HG02623 (cell line): ENCODE measurements around the gene DOCK10.
"Not testable (repeated sequence)": the region's sequence is repeated elsewhere in the genome, so short reads cannot be mapped to it uniquely, and the experiment has no call there.

Experiments used
- ATAC-seq: cut with Tn5 transposase; IDR thresholded peaks from one replicate; pipeline ENCODE4 v1.9.1; 2021; ENCODE audit warnings: moderate library complexity; ENCODE audit not compliant: unreplicated experiment

DOCK10 gene

DNA sequence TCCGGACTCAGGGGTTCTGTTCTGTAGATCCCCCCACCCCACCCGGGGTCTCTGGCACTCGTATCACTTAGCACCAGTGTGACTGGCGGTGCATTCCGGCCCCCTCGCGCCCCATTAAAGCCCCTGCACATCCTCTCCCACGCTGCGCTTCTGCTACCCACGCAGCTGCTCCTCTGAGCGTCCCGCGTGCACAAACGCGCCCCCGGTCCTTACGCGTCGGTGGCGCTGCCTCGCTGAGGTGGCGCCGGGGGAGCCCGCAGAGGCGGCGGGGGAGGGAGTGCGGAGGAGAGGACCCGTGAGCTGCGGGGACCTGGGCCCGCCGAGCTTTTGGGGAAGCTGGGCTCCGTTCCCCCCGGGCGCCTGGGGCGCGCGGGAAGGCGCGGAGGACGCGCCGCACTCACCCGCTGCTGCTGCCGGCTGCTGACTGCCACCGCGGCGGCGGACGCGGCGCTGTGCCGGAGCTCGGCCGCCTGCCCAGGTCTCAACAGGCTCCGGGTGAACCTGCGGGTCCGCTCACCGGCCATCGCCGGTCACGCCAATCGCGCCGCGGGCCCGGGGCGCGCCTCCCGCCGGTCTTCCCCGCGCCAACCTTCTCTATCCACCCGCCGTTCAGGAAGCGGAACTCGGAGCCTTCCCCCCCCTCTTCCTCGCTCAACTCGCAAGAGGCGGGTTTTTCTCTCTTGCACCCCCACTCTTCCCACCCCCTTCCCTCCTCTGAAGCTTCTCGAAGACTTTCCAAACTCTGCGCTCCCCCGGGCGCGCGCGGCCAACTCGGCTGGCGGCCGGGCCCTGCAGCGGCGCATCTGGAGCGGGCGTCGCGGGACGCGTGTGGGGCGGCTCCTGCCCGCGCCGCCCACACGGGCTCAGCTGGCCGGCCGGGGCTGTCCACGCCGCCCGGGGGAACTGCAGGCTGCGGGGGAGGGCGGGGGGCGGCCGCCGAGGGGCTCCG, at the start of gene DOCK10:
Gene DOCK10, minus strand, starts transcription at position 618 of the 949 bp plus-strand sequence. Its CDS starts 94 bp downstream, at position 524.
- peak; percentile 27 for ATAC-seq

DNA sequence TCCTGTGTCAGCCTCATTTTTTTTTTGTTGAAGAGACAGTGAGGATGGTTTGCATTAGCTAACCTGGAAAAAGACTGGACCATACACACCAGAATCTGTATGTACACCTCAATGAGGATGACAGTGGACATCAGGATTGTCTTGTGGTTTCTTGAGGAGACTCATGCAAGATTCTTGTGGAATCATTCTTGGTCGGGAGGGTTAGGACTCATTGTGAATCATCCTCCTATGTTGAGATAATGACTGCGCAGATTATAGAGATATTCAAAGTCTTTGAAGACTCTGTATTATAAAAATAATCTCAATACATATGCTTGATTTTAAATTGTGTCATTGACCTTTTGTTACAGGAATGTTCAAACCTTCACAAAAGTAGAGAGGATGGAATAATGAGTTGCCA, 49.1 kb upstream of the DOCK10 start:
- ATAC-seq, result no peak

DNA sequence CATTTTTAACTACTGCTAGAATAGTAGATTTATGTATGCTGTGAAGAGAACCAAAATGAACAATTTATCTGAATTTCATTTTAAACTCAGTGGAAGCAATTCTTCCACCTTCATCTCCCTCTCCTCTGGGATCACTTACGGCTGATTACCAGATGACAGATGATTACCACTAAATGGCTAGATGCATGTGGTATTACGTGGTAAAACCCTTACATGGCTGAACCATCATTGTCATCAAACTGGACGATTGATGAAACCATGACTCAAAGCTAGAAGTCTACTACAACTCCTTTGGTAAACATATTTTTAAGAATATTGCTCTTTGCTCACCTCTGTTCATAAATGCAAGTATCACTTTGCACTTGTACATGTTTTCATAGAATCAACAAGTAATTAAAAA, 48.5 kb upstream of the DOCK10 start:
- no peak for ATAC-seq

DNA sequence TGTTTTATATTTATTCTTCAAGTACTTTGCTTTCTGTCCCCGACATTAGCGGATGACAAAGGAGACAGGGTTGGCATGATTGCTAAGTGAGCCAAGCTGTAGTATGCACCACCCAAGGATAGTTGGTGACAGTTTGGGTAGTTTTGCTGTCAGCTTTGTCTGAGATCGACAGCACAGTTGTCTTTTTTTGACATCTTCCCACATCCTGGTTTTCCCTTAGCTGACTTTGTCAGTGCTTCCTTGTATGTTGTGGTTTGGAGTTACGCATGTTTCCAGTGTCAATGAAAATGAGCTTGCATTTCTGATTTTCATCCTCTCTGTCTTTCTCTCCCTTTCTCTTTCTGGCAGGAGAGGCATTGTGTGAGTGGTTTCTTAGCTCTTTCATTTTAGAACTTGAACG, 44.6 kb upstream of the DOCK10 start:
- ATAC-seq, result no peak

DNA sequence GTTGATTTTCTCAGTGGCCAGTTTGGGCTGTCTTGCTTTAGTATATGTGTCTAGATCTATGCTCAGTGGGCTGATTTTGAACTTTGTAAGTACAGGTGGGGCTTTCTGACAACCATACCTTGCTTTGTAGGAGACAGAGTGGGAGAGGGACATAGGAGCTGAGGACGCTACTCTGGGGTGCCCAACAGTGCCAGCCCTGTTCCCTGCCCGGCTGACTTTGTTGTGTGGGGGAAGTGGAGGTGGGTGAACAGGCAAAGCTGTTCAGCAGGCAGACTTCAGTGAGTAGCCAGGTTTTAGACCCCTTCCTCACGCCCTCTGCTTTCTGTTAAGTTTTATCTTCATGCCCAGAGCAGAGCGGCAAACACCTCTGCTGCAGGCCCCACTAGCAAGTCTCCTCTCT, 44.2 kb upstream of the DOCK10 start:
- ATAC-seq, result no peak

DNA sequence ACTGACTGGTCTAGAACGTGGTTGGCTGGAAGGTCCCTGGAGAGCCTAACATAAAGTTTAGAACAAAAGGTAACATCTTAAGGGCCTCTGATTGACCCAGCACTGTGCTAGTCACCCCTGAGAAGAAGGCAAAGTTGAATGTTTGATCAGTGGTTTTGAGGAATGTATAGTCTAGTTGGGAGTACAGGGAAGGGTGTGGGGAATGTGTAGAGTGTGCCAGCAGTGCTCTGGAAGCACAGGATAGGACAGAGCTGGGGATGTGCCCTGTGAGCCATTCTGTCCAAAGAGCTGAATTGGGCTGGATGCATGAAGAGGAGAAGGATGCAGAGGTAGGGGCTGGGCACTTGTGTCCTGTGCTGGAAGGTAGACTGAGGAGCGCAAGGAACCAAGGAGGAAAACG, 41.0 kb upstream of the DOCK10 start:
- no peak for ATAC-seq

DNA sequence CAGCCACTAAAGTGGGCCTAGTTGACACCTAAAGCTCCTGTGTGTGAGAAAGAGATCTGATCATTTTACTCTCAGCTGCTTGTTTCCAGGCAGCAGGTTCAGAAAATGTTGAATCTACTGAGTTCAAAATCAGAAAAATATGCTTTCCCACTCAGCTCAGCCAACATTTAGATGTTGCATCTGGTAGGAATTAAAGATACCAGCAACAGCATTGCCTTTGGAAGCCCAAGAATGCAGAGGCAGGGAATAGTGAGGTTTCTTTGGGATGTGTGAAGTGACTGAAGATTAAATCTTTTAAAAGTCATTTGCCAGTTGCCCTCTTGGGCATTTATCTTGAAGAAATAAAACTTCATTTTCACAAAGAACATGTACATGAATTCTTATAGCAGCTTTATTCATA, 33.9 kb upstream of the DOCK10 start:
- ATAC-seq, result no peak

DNA sequence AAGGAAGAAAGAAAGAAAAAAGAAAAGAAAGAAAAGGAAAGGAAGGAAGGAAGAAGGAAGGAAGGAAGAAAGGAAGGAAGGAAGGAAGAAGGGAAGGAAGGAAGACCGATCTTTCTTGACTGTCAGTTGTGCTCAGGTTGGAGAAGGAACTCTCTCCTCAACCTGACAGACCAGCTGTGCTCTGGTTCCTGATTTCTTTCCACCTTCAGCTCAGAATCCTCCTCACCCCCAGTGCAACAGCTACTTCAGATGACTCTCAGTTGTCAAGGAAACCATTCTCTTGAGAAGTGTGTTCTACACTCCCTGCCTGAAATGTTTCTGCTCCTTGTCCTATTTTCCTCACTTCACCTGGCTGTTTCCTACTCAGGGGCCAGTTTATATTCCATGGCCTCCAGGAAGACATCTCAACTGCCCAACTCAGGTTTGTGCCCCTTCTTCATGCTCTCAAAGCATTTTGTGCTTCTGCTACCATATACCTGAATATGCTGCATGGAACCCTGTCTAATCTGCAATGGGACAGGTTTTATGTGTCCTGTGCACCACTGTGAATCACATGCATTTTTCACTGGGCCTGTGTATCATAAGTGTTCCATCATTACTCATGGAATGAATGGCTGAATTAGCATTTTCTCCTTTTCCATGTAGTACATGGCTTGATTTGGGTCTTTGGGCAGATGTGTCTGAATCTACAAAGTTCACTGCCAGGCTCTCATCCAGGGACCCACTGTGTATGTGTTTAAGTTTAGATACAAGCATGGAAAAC, 32.8 kb upstream of the DOCK10 start:
- no peak for ATAC-seq

DNA sequence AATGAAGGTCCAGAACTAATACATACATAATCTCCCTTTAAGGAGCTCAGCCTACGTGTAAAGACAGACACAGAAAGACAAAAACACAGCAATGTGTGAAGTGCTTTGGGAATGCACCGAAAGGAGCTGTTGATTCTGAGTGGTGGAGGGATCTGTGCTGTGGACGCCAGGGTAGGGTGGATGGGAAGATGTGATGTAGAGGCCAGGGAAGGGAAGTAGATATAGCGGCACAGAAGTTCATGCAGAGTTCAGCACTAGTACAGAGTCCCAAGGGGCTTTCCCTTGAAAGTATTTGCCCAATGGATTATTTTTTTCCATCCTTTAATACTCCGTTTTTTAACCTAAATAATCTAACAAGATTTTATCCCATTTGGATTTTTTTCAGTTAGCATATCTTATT, 32.1 kb upstream of the DOCK10 start:
- ATAC-seq, result no peak

DNA sequence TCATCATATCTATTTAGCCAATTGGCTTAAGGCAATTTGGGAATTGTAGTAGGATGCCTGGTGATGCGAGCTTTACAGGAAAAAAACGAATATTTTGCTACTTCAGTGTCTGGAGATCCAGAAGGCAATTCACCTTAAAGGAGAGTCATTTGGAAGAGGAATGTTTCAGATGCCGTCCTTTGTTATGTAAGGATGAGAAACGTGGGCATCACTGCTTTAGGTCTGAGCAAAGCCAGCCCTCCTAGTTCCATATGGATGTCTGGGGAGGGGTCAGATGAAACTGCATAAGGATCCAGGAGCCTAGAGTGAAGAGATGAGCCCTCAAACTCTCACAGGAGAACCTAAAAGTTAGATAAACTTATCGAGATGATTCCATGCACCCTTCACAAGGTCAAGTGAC, 30.9 kb upstream of the DOCK10 start:
- no peak for ATAC-seq

DNA sequence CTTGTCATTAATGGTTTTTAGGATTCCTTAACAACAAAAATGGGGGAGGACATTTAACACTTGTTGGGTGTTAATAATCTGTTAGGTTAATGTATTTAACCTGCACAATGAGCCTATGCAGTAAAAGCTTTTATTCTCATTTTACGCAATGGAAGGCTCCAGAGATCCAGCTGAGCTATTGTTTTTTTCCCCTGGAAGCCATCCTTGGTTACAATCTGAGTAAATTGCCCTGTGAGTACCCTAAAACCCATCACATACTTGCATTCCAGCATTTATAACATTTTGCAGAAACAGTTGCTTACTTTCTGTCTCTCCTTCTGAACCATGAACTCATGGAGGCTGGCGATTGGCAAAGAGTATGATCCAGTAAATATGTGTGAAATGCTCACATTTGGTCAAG, 30.2 kb upstream of the DOCK10 start:
- no peak for ATAC-seq

DNA sequence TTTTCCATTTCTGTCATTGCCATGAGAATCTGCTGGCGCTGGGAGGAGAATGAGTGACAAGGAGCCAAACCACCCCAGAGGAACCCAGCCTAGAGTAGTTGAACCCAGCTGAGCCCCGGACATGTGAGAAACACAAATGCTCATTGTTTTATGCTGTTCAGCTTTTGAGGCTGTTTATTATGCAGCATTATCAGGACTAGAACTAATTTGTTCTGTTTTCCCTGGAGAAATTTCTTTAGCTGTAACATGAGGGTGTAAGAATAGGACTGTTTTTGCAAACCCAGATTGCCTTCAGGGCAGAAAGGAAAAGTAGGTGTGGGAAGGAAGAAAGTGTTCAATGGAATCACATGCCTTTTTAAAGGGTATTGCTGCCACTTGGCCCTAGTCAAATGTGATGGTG, 28.5 kb upstream of the DOCK10 start:
- ATAC-seq, result no peak

DNA sequence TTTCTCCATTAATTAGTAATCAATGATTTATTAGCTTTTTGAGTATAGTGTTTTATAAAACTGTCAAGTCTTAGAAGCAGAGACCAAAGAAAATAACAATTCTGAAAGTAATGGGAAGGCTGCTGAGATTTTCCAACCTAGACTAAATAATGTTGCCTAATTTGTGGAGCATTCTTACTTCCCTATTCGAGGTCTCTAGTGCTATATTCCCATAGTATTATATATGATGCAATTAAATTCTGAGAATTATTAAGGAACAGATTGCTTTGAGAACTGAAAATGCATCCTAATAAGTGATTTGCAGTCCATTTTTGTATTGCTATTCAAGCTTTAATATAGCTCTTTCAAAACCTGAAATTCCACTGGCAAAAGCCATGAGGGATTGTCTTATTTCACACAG, 27.7 kb upstream of the DOCK10 start:
- no peak for ATAC-seq

DNA sequence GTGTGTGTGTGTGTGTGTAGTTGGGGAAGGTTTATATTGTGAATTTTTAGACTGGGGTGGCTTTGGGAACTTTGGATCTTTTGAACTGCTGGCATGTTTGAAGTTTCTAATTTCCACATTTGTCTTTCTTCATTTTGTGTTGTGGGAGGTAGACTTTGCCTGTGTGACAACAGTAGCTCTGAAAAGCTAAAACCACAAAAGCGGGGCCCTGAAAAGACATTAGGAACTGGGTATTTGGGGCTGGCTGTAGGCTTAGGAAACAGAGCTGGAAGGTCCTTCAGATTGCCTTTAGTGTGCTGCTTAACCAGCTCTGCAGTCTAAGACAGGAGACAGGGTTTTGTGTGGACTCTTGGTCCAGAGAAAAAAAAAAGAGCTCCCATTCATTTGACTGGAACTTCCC, 27.2 kb upstream of the DOCK10 start:
- no peak for ATAC-seq

DNA sequence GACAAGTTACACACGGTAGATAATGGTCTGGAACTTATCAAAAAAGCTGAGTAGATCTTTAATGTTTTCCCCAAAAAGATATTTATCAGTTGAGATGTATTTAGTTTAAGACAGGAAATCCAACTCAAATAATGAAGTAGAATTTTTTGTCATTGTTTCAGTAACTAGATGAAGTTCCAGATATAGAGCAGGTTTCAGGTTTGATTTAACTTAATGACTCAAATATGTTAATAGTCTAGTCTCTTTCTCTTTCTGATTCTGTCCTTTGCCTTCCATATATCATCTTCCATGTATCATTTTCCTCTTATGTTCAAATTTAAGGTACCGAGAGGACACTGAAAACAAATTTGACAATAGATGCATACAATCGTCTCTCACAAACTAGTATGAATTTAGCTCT, 23.6 kb upstream of the DOCK10 start:
- ATAC-seq, result no peak

DNA sequence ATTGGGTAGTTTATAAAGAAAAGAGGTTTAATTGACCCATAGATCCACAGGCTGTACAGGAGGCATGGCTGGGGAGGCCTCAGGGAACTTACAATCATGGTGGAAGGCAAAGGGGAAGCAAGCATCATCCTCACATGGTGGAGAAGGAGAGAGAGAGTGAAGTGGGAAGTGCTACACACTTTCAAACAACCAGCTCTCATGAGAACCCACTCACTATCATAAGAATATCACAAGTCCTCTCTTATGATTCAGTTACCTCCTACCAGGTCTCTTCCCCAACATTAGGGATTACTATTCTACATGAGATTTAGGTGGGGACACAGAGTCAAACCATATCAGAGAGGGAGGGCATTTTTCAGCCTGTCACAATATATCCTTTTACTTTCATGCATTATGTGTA, 22.7 kb upstream of the DOCK10 start:
- ATAC-seq, result no peak

DNA sequence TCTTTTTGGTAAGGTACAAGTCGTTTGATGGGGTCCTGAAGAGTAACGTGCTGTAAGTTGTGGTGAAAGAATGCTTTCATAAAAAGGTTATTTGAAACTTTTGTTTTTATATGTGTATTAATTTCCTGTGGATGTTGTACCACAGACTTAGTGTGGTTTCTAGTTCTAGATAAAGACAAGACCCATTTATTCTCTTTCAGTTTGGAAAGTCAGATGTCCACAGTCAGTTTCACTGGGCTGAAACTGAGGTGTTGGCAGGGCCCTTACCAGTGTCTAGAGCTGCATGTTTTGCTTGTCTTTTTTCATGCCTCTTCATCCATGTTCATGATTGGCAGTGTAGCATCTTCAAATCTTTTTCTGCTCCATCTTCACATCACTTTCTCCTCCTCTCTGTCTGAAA, 22.1 kb upstream of the DOCK10 start:
- no peak for ATAC-seq

DNA sequence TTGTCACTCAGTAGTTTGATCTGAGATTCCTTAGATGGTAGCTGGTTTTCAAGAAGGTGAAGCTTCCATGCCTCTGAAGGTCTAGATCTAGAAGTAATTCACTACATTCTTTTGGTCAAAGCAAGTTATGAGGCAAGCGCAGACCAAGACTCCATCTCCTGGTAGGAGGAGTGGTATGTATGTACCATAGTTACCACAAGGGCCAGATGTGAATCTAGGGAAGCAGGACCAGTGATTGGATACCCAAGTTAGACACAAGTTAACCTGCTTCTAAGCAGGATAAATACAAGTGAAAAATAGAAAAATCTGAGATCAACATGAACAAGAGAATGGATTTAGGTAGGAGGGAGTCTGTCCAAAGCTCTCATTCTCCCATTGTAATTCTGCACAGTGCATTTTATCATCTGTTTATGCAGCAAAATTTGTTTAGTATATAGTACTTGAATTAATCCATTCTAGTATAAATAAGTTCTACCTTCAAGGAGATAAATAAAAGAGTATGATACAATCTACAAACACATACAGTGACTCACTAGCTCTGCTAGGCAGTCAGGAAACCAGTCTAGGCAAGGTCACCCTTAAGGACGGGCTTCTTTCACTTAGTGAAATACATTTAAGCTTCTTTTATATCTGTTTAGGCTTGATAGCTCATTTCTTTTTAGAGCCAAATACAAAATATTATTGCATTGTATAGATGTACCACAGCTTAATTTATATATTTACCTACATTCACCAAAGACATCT, 14.2 kb upstream of the DOCK10 start:
- ATAC-seq, result no peak

DNA sequence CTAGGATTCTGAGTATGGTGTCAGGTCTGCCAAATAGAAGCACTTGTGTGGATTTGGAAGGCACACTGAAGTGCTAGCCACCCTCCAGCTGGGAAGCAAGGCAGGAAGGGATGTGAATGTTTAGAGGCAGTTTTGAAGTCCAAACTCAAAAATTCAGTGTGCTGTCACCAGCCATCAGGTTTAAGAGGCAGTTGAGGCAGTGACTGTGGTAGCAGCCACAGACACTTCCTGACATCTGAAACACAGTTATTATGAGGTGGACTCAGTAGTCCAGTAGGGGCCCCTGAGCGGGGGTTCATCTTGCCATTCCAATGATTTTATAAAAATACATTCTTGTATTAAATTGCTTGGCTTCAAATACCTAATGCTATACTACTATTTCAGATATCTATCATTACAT, 13.4 kb upstream of the DOCK10 start:
- ATAC-seq, result no peak

DNA sequence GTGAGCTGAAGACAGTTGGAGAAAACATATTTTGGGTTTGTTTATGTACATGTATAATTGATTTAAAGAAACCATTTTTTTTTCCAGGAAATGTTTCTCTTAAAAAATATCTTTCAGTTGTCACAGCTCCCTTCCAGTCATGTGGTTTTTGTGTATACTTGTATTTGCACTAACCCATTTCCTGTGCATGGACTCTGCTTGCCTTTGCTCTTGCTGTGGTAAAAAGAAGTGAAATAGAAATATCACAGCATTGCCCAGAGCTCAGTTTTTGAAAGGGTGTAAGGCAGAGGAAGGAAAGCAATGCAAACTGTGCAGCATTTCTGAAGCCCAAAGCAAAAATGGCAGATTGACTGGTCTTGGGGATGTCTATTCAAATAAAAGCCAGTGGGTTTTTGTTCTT, 10.4 kb upstream of the DOCK10 start:
- ATAC-seq, result peak; percentile 91

DNA sequence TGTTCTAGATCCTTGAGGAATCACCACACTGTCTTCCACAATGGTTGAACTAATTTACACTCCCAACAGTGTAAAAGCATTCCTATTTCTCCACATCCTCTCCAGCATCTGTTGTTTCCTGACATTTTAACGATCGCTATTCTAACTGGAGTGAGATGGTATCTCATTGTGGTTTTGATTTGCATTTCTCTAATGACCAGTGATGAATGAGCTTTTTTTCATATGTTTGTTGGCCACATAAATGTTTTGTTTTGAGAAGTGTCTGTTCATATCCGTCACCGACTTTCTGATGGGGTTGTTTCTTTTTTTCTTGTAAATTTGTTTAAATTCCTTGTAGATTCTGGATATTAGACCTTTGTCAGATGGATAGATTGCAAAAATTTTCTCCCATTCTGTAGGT, 5.2 kb upstream of the DOCK10 start:
- ATAC-seq, result not testable (repeated sequence)

DNA sequence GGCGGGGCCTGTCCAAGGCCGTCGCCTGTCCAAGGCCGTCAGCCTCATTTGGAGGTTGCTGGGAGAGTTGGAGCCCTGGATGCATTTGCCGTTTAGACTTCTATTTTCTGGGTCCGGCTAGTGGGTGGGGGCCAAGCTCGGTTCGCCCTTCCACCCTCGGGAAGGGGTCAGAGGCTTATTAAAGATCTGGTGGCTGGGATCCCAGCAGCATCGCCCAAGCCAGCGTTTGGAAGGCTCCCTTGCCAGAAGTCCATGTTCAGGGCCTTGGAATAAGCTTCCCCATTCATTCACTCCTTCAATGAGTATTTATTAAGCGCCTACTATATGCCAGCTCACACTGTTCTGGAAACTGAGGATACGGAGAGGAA, 516 bp upstream of the DOCK10 start:
- no peak for ATAC-seq
